ENCODE measurements around the gene TMEFF1.

DNA sequence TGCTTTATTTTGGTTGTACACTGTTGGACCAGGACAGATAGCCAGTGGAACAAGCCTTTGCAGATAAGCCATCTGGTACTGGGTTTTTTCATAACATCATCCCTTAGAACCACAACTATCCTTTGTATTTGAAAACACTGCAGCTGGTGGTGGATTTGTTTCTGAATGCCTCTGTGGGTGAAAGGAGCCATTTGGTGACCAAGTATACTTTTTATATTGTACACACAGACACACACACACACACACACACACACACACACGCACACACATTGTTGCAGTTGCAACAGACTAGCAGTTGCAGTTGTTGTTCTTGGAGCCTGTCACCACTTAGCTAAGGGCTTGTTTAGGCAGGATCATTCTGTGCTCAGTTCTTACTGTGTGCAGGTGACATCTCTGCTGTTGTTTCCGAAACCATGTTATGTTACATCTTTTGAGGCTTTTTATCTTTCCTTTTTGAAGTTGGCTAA lies 82.0 kb downstream of the TMEFF1 start:
- TF ChIP-seq, protein P1, sequence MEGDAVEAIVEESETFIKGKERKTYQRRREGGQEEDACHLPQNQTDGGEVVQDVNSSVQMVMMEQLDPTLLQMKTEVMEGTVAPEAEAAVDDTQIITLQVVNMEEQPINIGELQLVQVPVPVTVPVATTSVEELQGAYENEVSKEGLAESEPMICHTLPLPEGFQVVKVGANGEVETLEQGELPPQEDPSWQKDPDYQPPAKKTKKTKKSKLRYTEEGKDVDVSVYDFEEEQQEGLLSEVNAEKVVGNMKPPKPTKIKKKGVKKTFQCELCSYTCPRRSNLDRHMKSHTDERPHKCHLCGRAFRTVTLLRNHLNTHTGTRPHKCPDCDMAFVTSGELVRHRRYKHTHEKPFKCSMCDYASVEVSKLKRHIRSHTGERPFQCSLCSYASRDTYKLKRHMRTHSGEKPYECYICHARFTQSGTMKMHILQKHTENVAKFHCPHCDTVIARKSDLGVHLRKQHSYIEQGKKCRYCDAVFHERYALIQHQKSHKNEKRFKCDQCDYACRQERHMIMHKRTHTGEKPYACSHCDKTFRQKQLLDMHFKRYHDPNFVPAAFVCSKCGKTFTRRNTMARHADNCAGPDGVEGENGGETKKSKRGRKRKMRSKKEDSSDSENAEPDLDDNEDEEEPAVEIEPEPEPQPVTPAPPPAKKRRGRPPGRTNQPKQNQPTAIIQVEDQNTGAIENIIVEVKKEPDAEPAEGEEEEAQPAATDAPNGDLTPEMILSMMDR (IDR thresholded peaks at IDR 0.05; ENCODE audit: insufficient read depth, low read length, poor library complexity, severe bottlenecking) = no peak
- no peak for TF ChIP-seq EZH2phosphoT487 (conservative IDR thresholded peaks at IDR 0.05; ENCODE audit: low read length)

All from SU-DHL-6 (cell line).